Erythroblast (primary cell): ENCODE measurements around the gene PET100.

Experiments used
- GATA1 ChIP-seq: IDR thresholded peaks from 2 replicates; pipeline ENCODE4 v1.6.1; 2011; ENCODE audit warnings: low read depth, mild to moderate bottlenecking, control low read depth, low read length, moderate library complexity
- POLR2A ChIP-seq: IDR thresholded peaks from 2 replicates; pipeline ENCODE4 v1.6.1; 2011; ENCODE audit warnings: mild to moderate bottlenecking, low read length

- TF ChIP-seq POLR2A (no peak), GATA1 (no peak)
Observed at GRCh38 chr19:7678971-7679751, 49.6 kb downstream of the PET100 start.
